SU-DHL-6 (cell line): ENCODE measurements around the gene RAE1.
A peak's percentile ranks its signal among the peaks of the same experiment; 100 is the strongest.
"Not testable (repeated sequence)": the region's sequence is repeated elsewhere in the genome, so short reads cannot be mapped to it uniquely, and the experiment has no call there.

Experiments used
- H2AFZ ChIP-seq: fragments of 200-600 bp; sonication (generic); 2 replicates; pipeline ENCODE4 v1.6.1; 2014; ENCODE audit warnings: low read depth, mild to moderate bottlenecking, moderate library complexity, mixed read lengths, antibody characterized with exemption, low read length; ENCODE audit not compliant: severe bottlenecking
- H3F3A ChIP-seq: fragments of 200-600 bp; shearing (Covaris generic); 2 replicates; pipeline ENCODE4 v1.6.0; 2016; ENCODE audit warnings: antibody characterized with exemption, mild to moderate bottlenecking; ENCODE audit not compliant: insufficient read depth
- H3K27ac ChIP-seq: fragments of 200-600 bp; sonication (generic); 2 replicates; pipeline ENCODE4 v1.5.1; 2016; ENCODE audit warnings: low read depth, mild to moderate bottlenecking, low read length, moderate library complexity, mixed read lengths
- H3K27me3 ChIP-seq: fragments of 200-600 bp; sonication (generic), shearing (Covaris generic); 2 replicates; pipeline ENCODE4 v1.6.0; 2014; ENCODE audit warnings: mild to moderate bottlenecking, low read length
- H3K36me3 ChIP-seq: fragments of 200-600 bp; sonication (generic); 2 replicates; pipeline ENCODE4 v1.6.1; 2014; ENCODE audit warnings: mild to moderate bottlenecking, low read length, mixed read lengths
- H3K4me2 ChIP-seq: fragments of 300-600, 200-600 bp; shearing (Covaris generic), sonication (generic); 2 replicates; pipeline ENCODE4 v1.6.0; 2014; ENCODE audit warnings: low read length, low read depth, mild to moderate bottlenecking; ENCODE audit not compliant: poor library complexity, severe bottlenecking
- H3K4me3 ChIP-seq: fragments of 200-600 bp; sonication (generic); 2 replicates; pipeline ENCODE4 v1.5.1; 2014; ENCODE audit warnings: antibody characterized with exemption, low read length, mild to moderate bottlenecking, mixed read lengths; ENCODE audit not compliant: insufficient read depth, poor library complexity, severe bottlenecking
- H3K79me2 ChIP-seq: fragments of 200-600 bp; sonication (generic); 2 replicates; pipeline ENCODE4 v1.6.1; 2014; ENCODE audit warnings: mild to moderate bottlenecking, low read length, moderate library complexity; ENCODE audit not compliant: insufficient read depth
- H3K9ac ChIP-seq: fragments of 200-600 bp; sonication (generic); 2 replicates; pipeline ENCODE4 v1.7.0; 2014; ENCODE audit warnings: mild to moderate bottlenecking, low read length
- H3K9me2 ChIP-seq: fragments of 200-600 bp; sonication (generic); replicated peaks from 2 replicates; pipeline ENCODE4 v1.6.1; 2014; ENCODE audit warnings: low read length; ENCODE audit not compliant: insufficient read depth
- H3K9me3 ChIP-seq: fragments of 200-600 bp; sonication (generic); 2 replicates; pipeline ENCODE4 v1.6.1; 2014; ENCODE audit warnings: low read length, mixed read lengths; ENCODE audit not compliant: insufficient read depth
- H4K20me1 ChIP-seq: fragments of 200-600 bp; sonication (generic); 2 replicates; pipeline ENCODE4 v1.6.1; 2014; ENCODE audit warnings: low read depth, mild to moderate bottlenecking, antibody characterized with exemption, low read length, moderate library complexity, mixed read lengths
- EZH2phosphoT487 ChIP-seq: fragments of 200-600 bp; sonication (generic), shearing (Covaris generic); conservative IDR thresholded peaks from 2 replicates; pipeline ENCODE4 v1.6.1; 2018; ENCODE audit warnings: mild to moderate bottlenecking, antibody characterized with exemption, low read length, moderate library complexity, mixed read lengths
- TF ChIP-seq, protein P1 (sequence below): fragments of 200-600 bp; sonication (generic); IDR thresholded peaks from one replicate; pipeline ENCODE4 v1.5.1; 2017; ENCODE audit warnings: antibody characterized with exemption, mild to moderate bottlenecking, low read length, moderate library complexity; ENCODE audit not compliant: insufficient read depth, poor library complexity, severe bottlenecking

RAE1 gene

DNA sequence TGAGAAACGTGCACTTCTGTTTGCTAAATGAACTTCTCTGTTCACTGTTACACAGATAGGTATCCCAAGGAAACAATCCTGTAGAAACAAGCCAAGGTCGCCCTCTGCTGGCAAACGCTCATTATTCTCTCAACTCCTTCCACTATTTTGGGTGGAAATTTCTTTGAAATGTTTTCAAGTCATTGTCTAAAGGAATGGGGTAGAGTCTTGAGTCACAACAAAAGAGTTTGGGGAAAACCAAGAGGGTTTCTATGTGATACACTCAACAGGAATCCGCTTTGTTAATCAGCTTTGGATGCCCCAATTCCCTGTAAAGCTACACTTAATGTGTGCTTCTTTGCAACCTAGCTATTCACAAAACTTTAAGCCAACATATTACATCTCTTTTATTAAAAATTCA is 4.6 kb upstream of the RAE1 start:
- no peaks in the 10 kb centered on the region for H3K9me3 ChIP-seq
- H3K9ac ChIP-seq: no peak overlapping the region
- H3K36me3 ChIP-seq: no peaks in the 10 kb centered on the region
- no peaks in the 10 kb centered on the region for H4K20me1 ChIP-seq
- H3K4me2 ChIP-seq: no peak overlapping the region
- no peak overlapping the region for H3K4me3 ChIP-seq
- H3K79me2 ChIP-seq: peaks cover 4% of the 10 kb centered on the region
- H3K27ac ChIP-seq: no peak overlapping the region
- no peaks in the 10 kb centered on the region for H3K9me2 ChIP-seq
- H2AFZ ChIP-seq: no peak overlapping the region
- TF ChIP-seq EZH2phosphoT487: no peak
- TF ChIP-seq, protein P1, sequence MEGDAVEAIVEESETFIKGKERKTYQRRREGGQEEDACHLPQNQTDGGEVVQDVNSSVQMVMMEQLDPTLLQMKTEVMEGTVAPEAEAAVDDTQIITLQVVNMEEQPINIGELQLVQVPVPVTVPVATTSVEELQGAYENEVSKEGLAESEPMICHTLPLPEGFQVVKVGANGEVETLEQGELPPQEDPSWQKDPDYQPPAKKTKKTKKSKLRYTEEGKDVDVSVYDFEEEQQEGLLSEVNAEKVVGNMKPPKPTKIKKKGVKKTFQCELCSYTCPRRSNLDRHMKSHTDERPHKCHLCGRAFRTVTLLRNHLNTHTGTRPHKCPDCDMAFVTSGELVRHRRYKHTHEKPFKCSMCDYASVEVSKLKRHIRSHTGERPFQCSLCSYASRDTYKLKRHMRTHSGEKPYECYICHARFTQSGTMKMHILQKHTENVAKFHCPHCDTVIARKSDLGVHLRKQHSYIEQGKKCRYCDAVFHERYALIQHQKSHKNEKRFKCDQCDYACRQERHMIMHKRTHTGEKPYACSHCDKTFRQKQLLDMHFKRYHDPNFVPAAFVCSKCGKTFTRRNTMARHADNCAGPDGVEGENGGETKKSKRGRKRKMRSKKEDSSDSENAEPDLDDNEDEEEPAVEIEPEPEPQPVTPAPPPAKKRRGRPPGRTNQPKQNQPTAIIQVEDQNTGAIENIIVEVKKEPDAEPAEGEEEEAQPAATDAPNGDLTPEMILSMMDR: peak; percentile 67
- no peaks in the 10 kb centered on the region for H3K27me3 ChIP-seq
- H3F3A ChIP-seq: peaks cover 11% of the 10 kb centered on the region; the same call in 1 of the 2 replicates

DNA sequence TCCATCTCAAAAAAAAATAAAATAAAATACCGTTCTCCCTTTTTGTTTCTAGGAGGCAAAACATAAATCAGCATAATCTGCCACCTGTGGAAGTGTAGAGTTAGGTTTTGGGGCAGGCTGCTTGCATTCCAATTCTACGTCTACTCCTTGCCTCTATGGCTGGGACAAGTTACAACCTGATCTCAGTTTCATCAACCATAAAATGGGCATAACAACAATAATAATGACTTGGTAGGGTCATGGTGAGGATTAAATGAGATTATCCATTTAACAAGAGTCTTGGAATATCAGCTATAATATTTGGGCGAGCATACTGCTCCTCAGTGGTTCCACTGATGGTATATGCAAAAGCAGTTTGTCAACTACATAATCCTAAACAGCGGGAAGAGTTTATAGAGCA is 3.7 kb upstream of the RAE1 start:
- no peaks in the 10 kb centered on the region for H3K9me3 ChIP-seq
- no peak for TF ChIP-seq EZH2phosphoT487
- TF ChIP-seq, protein P1: no peak
- no peak overlapping the region for H3K4me3 ChIP-seq
- peaks cover 11% of the 10 kb centered on the region; the same call in 1 of the 2 replicates for H3F3A ChIP-seq
- H3K36me3 ChIP-seq: no peaks in the 10 kb centered on the region
- no peaks in the 10 kb centered on the region for H3K9me2 ChIP-seq
- no peaks in the 10 kb centered on the region for H3K27me3 ChIP-seq
- H3K27ac ChIP-seq: no peak overlapping the region
- no peak overlapping the region for H3K9ac ChIP-seq
- no peak overlapping the region for H2AFZ ChIP-seq
- no peaks in the 10 kb centered on the region; the same call in 1 of the 2 replicates for H4K20me1 ChIP-seq
- peaks cover 13% of the 10 kb centered on the region for H3K79me2 ChIP-seq
- H3K4me2 ChIP-seq: no peak overlapping the region

DNA sequence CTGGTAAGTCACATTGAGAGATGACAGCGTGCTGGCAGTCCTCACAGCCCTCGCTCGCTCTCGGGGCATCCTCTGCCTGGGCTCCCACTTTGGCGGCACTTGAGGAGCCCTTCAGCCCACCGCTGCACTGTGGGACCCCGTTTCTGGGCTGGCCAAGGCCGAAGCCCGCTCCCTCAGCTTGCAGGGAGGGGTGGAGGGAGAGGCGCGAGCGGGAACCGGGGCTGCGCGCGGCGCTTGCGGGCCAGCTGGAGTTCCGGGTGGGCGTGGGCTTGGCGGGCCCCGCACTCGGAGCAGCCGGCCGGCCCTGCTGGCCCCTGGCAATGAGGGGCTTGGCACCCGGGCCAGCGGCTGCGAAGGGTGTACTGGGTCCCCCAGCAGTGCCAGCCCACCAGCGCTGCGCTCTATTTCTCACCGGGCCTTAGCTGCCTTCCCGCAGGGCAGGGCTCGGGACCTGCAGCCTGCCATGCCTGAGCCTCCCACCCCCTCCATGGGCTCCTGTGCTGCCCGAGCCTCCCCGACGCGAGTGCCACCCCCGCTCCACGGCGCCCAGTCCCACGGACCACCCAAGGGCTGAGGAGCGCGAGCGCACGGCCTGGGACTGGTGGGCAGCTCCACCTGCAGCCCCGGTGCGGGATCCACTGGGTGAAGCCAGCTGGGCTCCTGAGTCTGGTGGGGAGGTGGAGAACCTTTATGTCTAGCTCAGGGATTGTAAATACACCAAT is 2.7 kb upstream of the RAE1 start:
- not testable (repeated sequence) for H3K36me3 ChIP-seq, H3K4me3 ChIP-seq, H3K27ac ChIP-seq, H4K20me1 ChIP-seq, H3K9me2 ChIP-seq, H3K9ac ChIP-seq, H3K9me3 ChIP-seq, H3K4me2 ChIP-seq, H3K27me3 ChIP-seq, H2AFZ ChIP-seq
- Histone ChIP-seq H3K79me2 (peaks cover 23% of the 10 kb centered on the region), H3F3A (peaks cover 11% of the 10 kb centered on the region; the same call in 1 of the 2 replicates)

GRCh38 chr20:57348922-57349574 is 2.0 kb upstream of the RAE1 start:
- H3K4me3 ChIP-seq, H3K27ac ChIP-seq, H3K9me3 ChIP-seq, H4K20me1 ChIP-seq, H3K4me2 ChIP-seq, H2AFZ ChIP-seq, H3K27me3 ChIP-seq, H3K9ac ChIP-seq, H3K9me2 ChIP-seq, H3K36me3 ChIP-seq: not testable (repeated sequence)
- H3K79me2 ChIP-seq: peaks cover 29% of the 10 kb centered on the region
- H3F3A ChIP-seq: peaks cover 11% of the 10 kb centered on the region; the same call in 1 of the 2 replicates
